ENCODE data around the gene VCAM1. TPM values are rescaled to one million over a fixed set of nuclear protein-coding genes. Genes with fewer than 3 reads are reported as not detected.
"Not testable (repeated sequence)": the region's sequence is repeated elsewhere in the genome, so short reads cannot be mapped to it uniquely, and the experiment has no call there.

Gene VCAM1
- polyA plus RNA-seq, 1 experiment: 0.05 TPM

DNA sequence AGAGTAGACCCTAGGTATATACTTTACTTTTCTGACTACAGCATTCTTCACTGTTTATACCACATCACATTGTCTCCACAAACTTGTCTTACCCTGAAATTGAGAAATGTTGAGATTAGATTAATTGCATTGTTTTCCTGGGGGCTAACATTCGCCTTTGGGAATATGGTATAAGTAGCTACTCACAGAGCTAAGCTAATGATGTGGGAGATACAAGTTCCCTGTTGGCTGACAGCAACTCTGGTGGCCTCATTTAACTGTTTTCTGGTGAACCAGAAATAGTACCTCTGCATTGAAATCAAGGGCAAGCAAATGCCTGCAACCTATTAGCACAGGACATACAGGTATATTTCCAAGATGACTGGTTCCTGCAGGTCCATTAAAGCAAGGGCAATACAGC, 13.2 kb upstream of the VCAM1 start:
- H3K27me3 ChIP-seq (ENCODE audit: control insufficient read depth, insufficient read depth, low read length): 0 out of 2 replicates have a peak, but pooled peaks cover 1% of the 10 kb centered on the region
- no peaks in the 10 kb centered on the region for H3K36me3 ChIP-seq (ENCODE audit: control insufficient read depth, insufficient read depth, low read length)
- CTCF ChIA-PET: no interaction called here
- TF ChIP-seq CTCF (IDR thresholded peaks at IDR 0.05; ENCODE audit: insufficient read depth, low read depth, low read length): no peak
- H3K4me3 ChIP-seq (ENCODE audit: low read depth, low read length): no peak overlapping the region
- no peak for DNase-seq (ENCODE audit: low read depth)
- POLR2A ChIA-PET: no interaction called here

- CTCF ChIA-PET: no interaction called here
- no peak for TF ChIP-seq CTCF (IDR thresholded peaks at IDR 0.05; ENCODE audit: insufficient read depth, low read depth, low read length)
- Histone ChIP-seq H3K36me3 (ENCODE audit: control insufficient read depth, insufficient read depth, low read length) (no peaks in the 10 kb centered on the region), H3K27me3 (ENCODE audit: control insufficient read depth, insufficient read depth, low read length) (0 out of 2 replicates have a peak, but pooled peaks cover 1% of the 10 kb centered on the region), H3K4me3 (ENCODE audit: low read depth, low read length) (no peak overlapping the region)
- no peak for DNase-seq (ENCODE audit: low read depth)
- POLR2A ChIA-PET: no interaction called here
Measured at GRCh38 chr1:100706856-100707255, 12.7 kb upstream of the VCAM1 start.

- no peaks in the 10 kb centered on the region for H3K27me3 ChIP-seq (ENCODE audit: control insufficient read depth, insufficient read depth, low read length)
- no peak for DNase-seq (ENCODE audit: low read depth)
- no peak overlapping the region for H3K4me3 ChIP-seq (ENCODE audit: low read depth, low read length)
- ChIA-PET POLR2A (interaction anchor here (0.5 to 0.6 kb wide), 2 partner anchors 9 to 86 kb away, joined by 3 to 4 read pairs; no protein-coding TSS in a partner anchor), CTCF (no interaction called here)
- H3K36me3 ChIP-seq (ENCODE audit: control insufficient read depth, insufficient read depth, low read length): no peaks in the 10 kb centered on the region
- no peak for TF ChIP-seq CTCF (IDR thresholded peaks at IDR 0.05; ENCODE audit: insufficient read depth, low read depth, low read length)
Measured at GRCh38 chr1:100708476-100709062, 11.0 kb upstream of the VCAM1 start.

- POLR2A ChIA-PET: interaction anchor here (0.7 kb wide), 1 partner anchor 1266 kb away, joined by 3 read pairs; no protein-coding TSS in a partner anchor
- no peaks in the 10 kb centered on the region for H3K36me3 ChIP-seq (ENCODE audit: control insufficient read depth, insufficient read depth, low read length)
- H3K27me3 ChIP-seq (ENCODE audit: control insufficient read depth, insufficient read depth, low read length): no peaks in the 10 kb centered on the region
- no peak for DNase-seq (ENCODE audit: low read depth)
- H3K4me3 ChIP-seq (ENCODE audit: low read depth, low read length): no peak overlapping the region
- TF ChIP-seq CTCF (IDR thresholded peaks at IDR 0.05; ENCODE audit: insufficient read depth, low read depth, low read length): no peak
- CTCF ChIA-PET: interaction anchor here (1.1 kb wide), 1 partner anchor 9 kb away, joined by 3 read pairs; no protein-coding TSS in a partner anchor
Measured at GRCh38 chr1:100710906-100711682, 8.4 kb upstream of the VCAM1 start.

DNA sequence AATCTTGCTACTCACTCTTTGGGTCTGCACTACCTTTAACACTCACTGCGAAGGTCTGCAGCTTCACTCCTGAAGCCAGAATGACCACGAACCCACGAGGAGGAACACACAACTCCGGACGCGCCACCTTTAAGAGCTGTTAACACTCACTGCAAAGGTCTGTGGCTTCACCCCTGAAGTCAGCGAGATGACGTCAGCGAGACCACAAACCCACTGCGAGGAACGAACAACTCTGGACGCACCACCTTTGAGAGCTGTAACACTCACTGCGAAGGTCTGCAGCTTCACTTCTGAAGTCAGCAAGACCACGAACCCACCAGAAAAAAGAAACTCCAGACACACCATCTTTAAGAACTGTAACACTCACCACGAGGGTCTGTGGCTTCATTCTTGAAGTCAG, 6.5 kb upstream of the VCAM1 start:
- H3K4me3 ChIP-seq (ENCODE audit: low read depth, low read length); H3K36me3 ChIP-seq (ENCODE audit: control insufficient read depth, insufficient read depth, low read length); POLR2A ChIA-PET; DNase-seq (ENCODE audit: low read depth); H3K27me3 ChIP-seq (ENCODE audit: control insufficient read depth, insufficient read depth, low read length): not testable (repeated sequence)
- CTCF ChIA-PET: interaction anchor here (1.1 kb wide), 1 partner anchor 121 kb away, joined by 4 read pairs; no protein-coding TSS in a partner anchor

All from BJ (cell line).